GM12873 (cell line): ENCODE measurements around the gene ABCG2.

Experiments used
- TF ChIP-seq, protein P1 (sequence below): IDR thresholded peaks from 2 replicates; pipeline ENCODE4 v1.5.1; 2012; ENCODE audit warnings: low read depth, mild to moderate bottlenecking, moderate library complexity, low read length, control low read depth; ENCODE audit not compliant: insufficient read depth; ENCODE audit errors: missing control alignments

The ABCG2 gene

GRCh38 chr4:88110826-88111225 is 47.6 kb downstream of the ABCG2 start:
- TF ChIP-seq, protein P1, sequence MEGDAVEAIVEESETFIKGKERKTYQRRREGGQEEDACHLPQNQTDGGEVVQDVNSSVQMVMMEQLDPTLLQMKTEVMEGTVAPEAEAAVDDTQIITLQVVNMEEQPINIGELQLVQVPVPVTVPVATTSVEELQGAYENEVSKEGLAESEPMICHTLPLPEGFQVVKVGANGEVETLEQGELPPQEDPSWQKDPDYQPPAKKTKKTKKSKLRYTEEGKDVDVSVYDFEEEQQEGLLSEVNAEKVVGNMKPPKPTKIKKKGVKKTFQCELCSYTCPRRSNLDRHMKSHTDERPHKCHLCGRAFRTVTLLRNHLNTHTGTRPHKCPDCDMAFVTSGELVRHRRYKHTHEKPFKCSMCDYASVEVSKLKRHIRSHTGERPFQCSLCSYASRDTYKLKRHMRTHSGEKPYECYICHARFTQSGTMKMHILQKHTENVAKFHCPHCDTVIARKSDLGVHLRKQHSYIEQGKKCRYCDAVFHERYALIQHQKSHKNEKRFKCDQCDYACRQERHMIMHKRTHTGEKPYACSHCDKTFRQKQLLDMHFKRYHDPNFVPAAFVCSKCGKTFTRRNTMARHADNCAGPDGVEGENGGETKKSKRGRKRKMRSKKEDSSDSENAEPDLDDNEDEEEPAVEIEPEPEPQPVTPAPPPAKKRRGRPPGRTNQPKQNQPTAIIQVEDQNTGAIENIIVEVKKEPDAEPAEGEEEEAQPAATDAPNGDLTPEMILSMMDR = no peak

DNA sequence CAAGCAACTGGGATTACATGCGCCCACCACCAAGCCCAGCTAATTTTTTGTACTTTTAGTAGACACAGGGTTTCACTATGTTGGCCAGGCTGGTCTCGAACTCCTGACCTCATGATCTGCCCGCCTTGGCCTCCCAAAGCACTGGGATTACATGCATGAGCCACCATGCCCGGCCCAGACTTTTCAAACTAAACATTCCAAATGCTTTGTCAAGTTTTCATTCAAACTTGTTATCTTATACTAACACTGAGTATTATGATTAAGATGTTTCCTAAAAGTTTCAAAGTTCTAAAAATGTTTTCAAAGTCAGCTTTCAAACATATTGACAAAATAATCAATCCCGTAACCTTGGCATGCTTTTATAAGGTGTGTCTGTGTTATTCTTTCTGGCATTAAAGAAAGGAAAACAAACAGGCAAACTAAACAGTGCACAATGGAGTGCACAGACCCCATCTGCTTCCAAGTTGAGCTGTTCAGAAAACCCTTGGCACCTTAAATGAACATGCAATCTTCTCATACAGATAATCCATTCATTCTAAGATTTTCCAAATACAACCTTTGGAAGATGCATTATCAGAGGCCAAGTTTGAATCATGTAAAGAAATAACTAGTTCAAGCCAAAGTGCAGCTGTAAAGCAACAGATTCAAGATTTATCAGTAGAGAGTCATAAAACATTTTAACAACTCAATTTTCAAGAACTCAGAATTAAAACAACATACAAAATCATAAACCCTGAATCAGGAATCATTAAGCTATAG is 49.1 kb downstream of the ABCG2 start:
- TF ChIP-seq, protein P1 = no peak

- TF ChIP-seq, protein P1 = no peak
Measured at GRCh38 chr4:88108747-88109122, 49.7 kb downstream of the ABCG2 start.

GRCh38 chr4:88107406-88108107 is 50.9 kb downstream of the ABCG2 start:
- TF ChIP-seq, protein P1 = no peak

DNA sequence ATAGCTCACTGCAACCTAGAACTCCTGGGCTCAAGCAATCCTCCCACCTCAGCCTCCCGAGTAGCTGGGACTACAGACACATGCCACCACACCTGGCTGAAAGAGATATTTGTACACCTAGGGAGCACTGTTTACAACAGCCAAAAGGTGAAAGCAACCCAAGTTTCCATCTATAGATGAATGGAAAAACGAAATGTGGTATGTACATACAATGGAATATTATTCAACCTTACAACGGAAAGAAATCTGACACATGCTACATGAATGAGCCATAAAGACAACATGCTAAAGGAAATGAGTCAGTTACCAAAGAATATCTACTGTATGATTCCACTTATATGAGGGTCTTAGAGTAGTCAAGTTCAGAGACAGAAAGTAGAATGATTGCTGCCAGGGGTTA is 52.2 kb downstream of the ABCG2 start:
- TF ChIP-seq, protein P1 = no peak

DNA sequence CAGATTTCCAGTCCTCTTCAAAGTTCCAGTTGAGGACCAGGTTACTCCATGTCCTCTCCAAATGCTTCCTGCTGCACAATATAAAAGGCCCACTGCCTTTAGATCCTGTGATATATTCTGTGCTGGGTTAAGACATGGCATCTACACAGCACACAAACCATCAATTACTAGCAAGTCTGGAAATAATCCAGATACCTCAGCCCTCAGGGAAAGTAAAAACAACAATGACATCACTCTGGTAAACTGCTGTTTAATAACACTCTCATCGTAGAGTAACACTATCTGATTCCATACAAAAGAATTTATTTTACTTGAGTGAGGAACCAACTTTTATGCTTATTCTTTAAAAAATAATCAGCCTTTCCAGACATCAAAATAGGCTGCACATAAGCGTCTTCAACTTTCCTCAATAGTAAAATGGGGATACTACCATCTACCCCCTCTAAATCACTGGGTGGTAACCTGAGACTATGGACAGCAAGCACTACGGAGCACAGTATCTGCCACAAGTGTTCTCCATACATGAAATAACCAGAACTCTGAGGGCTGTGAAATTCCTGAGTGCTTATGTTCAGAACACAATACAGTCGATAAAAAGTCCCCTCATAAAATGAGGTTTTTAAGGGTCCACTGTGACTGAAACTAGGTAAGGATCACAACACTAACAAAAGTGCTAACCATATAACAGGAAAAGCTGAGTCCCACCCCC is 53.4 kb downstream of the ABCG2 start:
- TF ChIP-seq, protein P1 = no peak

- TF ChIP-seq, protein P1 = no peak
Measured at GRCh38 chr4:88102026-88102425, 56.4 kb downstream of the ABCG2 start.
